K562 (cell line): ENCODE data around the gene ATG7. TPM values are rescaled to one million over a fixed set of nuclear protein-coding genes. Genes with fewer than 3 reads are reported as not detected.

Experiments used
- BHLHE40 ChIP-seq: IDR thresholded peaks from 2 replicates; pipeline ENCODE4 v1.6.1; 2011; ENCODE audit warnings: low read length, improper control_type of control experiment
- CBFA2T3 ChIP-seq: fragments of 450-650 bp; IDR thresholded peaks from 2 replicates; pipeline ENCODE4 v1.6.1; 2017
- CREBBP ChIP-seq: IDR thresholded peaks from one replicate; pipeline ENCODE4 v1.6.1; 2012; ENCODE audit warnings: low read depth, mild to moderate bottlenecking, control low read depth, inconsistent platforms, low read length
- DACH1 ChIP-seq: fragments of 450-650 bp; IDR thresholded peaks from 2 replicates; pipeline ENCODE4 v1.6.1; 2018; ENCODE audit not compliant: partially characterized antibody
- DMBX1 ChIP-seq: fragments of 250-450 bp; sonication (Bioruptor Pico); IDR thresholded peaks from 2 replicates; pipeline ENCODE4 v1.8.0; 2022; ENCODE audit warnings: inconsistent platforms, mild to moderate bottlenecking, moderate library complexity, borderline replicate concordance
- HOXB6 ChIP-seq: fragments of 250-450 bp; sonication (Bioruptor Pico); IDR thresholded peaks from 2 replicates; pipeline ENCODE4 v1.5.1; 2022; ENCODE audit warnings: mild to moderate bottlenecking, borderline replicate concordance
- NFE2L1 ChIP-seq: fragments of 450-650 bp; IDR thresholded peaks from 2 replicates; pipeline ENCODE4 v1.6.1; 2016; ENCODE audit warnings: missing genetic modification characterization, low read depth, mild to moderate bottlenecking, missing compliant biosample characterization, moderate library complexity, borderline replicate concordance
- PHB2 ChIP-seq: fragments of 450-650 bp; IDR thresholded peaks from 2 replicates; pipeline ENCODE4 v1.6.1; 2017; ENCODE audit warnings: low read depth
- RAD51 ChIP-seq: fragments of 450-650 bp; IDR thresholded peaks from 2 replicates; pipeline ENCODE4 v1.7.1; 2016; ENCODE audit warnings: low read depth, mild to moderate bottlenecking, borderline replicate concordance
- ZNF121 ChIP-seq: sonication (generic); formaldehyde crosslinking; conservative IDR thresholded peaks from 2 replicates; pipeline ENCODE4 v1.8.0; 2022; ENCODE audit warnings: missing genetic modification reagents
- ZNF609 ChIP-seq: sonication (generic); formaldehyde crosslinking; IDR thresholded peaks from 2 replicates; pipeline ENCODE4 v1.8.1; 2023; ENCODE audit warnings: missing genetic modification reagents, mild to moderate bottlenecking, borderline replicate concordance
- polyA plus RNA-seq, 8 experiments: library from polyadenylated mRNA; depleted of rRNA in 4 of 8; stranded (reverse) in 5 of 8; unstranded in 3 of 8; fragments of >200 nt; fragmentation: Nextera tagmentation in 2 of 8; fragmentation: Illumina TruSeq in 1 of 8; extraction: Ambion mirVana in 2 of 8; extraction: Trizol in 1 of 8; gene quantifications; 2 replicates each; pipeline versions ENCODE4 v1.2.1 to v1.2.3, GENCODE V29; 2011 to 2014; ENCODE audit warnings: inconsistent platforms in 1 of 8, missing spikeins in 1 of 8
- total RNA-seq, 7 experiments: library from RNA; depleted of rRNA in 6 of 7; stranded (reverse); fragments of >200 nt in 6 of 7; fragmentation: Illumina TruSeq in 2 of 7; extraction: Trizol in 2 of 7; gene quantifications; 2 replicates each; pipeline versions ENCODE4 v1.2.1 to v1.2.3, GENCODE V29; 2011 to 2021; ENCODE audit warnings: low replicate concordance in 1 of 7
- TF ChIP-seq, protein P1 (sequence below): sonication (generic); formaldehyde crosslinking; IDR thresholded peaks from 2 replicates; pipeline ENCODE4 v1.8.1; 2023; ENCODE audit warnings: mild to moderate bottlenecking, missing genetic modification reagents
- TF ChIP-seq, protein P2 (sequence below): sonication (generic); formaldehyde crosslinking; IDR thresholded peaks from 2 replicates; pipeline ENCODE4 v1.8.0; 2023; ENCODE audit warnings: missing genetic modification reagents, mild to moderate bottlenecking, borderline replicate concordance

Gene ATG7
- total and polyA plus RNA-seq, 9 of the 15 experiments (the other 6 are each of a cell fraction or from before 2014, with no cell fraction given): 18.3 to 45.3 (median 33.6) TPM

DNA sequence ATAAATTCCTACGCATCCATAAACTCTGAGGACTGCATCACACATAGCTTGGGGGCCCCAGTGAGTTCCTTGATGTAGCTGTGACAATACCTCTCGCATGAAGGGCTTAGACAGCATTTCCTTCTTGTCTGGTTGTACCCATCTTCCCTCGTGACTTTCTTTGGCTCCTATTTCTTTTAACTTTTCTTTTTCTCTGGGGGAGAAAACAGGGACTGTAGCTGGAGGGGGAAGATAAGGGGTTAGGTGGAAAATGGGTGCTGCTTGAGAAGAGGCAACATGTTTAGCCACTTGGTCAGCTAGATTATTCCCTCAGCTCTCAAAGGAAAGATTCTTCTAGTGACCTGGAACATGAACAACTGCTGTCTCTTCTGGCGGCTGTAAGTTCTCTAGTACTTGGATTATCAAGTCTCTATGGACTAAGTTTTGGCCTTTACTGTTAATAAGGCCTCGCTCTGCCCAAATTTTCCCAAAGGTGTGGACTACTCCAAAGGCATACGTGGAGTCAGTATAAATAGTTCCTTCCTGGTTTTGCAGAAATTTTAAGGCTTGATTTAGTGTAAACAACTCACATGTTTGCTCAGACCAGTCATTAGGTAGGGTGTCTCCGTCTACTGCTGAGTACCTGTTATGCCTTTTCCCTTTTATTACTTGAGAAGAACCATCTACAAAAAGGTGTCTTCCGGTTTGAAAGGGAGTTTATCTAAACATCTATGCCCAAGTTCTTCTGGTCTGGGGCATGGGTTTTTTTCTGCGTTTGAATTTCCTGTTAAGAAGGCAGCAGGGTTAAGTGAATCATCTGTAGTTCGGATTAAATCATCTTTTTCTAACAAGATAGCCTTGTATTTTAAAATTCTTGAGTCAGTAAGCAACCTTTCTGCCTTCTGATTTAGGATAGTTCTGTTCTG, 21.0 kb upstream of the ATG7 start (continued):
- TF ChIP-seq, protein P1, sequence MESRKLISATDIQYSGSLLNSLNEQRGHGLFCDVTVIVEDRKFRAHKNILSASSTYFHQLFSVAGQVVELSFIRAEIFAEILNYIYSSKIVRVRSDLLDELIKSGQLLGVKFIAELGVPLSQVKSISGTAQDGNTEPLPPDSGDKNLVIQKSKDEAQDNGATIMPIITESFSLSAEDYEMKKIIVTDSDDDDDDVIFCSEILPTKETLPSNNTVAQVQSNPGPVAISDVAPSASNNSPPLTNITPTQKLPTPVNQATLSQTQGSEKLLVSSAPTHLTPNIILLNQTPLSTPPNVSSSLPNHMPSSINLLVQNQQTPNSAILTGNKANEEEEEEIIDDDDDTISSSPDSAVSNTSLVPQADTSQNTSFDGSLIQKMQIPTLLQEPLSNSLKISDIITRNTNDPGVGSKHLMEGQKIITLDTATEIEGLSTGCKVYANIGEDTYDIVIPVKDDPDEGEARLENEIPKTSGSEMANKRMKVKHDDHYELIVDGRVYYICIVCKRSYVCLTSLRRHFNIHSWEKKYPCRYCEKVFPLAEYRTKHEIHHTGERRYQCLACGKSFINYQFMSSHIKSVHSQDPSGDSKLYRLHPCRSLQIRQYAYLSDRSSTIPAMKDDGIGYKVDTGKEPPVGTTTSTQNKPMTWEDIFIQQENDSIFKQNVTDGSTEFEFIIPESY (CRISPR knock-in tag): no peak
- TF ChIP-seq BHLHE40 (peak; percentile 18; the same call in 1 of the 2 replicates), ZNF121 (CRISPR knock-in tag) (no peak), RAD51 (no peak), CREBBP (no peak), ZNF609 (CRISPR knock-in tag) (no peak), CBFA2T3 (peak; percentile 51), PHB2 (no peak), DMBX1 (no peak), DACH1 (no peak), NFE2L1 (tag) (no peak), HOXB6 (CRISPR knock-in tag) (no peak)
- TF ChIP-seq, protein P2, sequence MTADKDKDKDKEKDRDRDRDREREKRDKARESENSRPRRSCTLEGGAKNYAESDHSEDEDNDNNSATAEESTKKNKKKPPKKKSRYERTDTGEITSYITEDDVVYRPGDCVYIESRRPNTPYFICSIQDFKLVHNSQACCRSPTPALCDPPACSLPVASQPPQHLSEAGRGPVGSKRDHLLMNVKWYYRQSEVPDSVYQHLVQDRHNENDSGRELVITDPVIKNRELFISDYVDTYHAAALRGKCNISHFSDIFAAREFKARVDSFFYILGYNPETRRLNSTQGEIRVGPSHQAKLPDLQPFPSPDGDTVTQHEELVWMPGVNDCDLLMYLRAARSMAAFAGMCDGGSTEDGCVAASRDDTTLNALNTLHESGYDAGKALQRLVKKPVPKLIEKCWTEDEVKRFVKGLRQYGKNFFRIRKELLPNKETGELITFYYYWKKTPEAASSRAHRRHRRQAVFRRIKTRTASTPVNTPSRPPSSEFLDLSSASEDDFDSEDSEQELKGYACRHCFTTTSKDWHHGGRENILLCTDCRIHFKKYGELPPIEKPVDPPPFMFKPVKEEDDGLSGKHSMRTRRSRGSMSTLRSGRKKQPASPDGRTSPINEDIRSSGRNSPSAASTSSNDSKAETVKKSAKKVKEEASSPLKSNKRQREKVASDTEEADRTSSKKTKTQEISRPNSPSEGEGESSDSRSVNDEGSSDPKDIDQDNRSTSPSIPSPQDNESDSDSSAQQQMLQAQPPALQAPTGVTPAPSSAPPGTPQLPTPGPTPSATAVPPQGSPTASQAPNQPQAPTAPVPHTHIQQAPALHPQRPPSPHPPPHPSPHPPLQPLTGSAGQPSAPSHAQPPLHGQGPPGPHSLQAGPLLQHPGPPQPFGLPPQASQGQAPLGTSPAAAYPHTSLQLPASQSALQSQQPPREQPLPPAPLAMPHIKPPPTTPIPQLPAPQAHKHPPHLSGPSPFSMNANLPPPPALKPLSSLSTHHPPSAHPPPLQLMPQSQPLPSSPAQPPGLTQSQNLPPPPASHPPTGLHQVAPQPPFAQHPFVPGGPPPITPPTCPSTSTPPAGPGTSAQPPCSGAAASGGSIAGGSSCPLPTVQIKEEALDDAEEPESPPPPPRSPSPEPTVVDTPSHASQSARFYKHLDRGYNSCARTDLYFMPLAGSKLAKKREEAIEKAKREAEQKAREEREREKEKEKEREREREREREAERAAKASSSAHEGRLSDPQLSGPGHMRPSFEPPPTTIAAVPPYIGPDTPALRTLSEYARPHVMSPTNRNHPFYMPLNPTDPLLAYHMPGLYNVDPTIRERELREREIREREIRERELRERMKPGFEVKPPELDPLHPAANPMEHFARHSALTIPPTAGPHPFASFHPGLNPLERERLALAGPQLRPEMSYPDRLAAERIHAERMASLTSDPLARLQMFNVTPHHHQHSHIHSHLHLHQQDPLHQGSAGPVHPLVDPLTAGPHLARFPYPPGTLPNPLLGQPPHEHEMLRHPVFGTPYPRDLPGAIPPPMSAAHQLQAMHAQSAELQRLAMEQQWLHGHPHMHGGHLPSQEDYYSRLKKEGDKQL (CRISPR knock-in tag): no peak
